Fibroblast of pulmonary artery (primary cell): Measurements from ENCODE around the gene ACTR3C.
A peak's percentile ranks its signal among the peaks of the same experiment; 100 is the strongest.
"Not testable (repeated sequence)": the region's sequence is repeated elsewhere in the genome, so short reads cannot be mapped to it uniquely, and the experiment has no call there.

Experiments used
- DNase-seq: peaks from one replicate; pipeline ENCODE4 v3.0.0-alpha.2; 2010; ENCODE audit warnings: low read depth
- H3K4me3 ChIP-seq: replicated peaks from 2 replicates; pipeline ENCODE4 v1.5.1; 2011; ENCODE audit warnings: low read depth, mild to moderate bottlenecking, control low read depth, low read length, moderate library complexity
- TF ChIP-seq, protein P1 (sequence below): IDR thresholded peaks from 2 replicates; pipeline ENCODE4 v1.5.1; 2011; ENCODE audit warnings: mild to moderate bottlenecking, control low read depth, low read length, inconsistent platforms; ENCODE audit errors: missing control alignments

Gene ACTR3C

DNA sequence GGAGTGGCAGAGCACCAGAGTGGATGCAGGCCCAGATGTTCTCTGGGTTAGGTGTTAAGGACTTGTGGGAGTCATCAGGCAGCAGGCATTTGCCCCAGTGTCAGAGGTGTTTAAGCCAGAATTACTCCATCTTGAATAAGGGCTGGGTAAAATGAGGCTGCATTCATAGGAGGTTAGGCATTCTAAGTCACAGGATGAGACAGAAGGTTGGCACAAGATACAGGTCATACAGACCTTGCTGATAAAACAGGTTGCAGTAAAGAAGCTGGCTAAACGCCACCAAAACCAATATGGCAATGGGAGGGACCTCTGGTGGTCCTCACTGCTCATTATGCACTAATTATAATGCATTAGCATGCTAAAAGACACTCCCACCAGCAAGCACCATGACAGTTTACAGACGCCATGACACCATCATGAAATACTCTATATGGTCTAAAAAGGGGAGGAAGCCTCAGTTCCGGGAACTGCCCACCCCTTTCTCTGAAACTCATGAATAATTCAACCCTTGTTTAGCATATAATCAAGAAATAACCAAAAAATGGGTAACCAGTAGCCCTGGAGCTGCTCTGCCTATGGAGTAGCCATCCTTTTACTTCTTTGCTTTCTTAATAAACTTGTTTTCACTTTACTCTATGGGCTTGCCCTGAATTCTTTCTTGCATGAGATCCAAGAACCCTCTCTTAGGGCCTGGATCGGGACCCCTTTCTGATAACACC, 1.1 kb downstream of the ACTR3C start:
- no peak overlapping the region for H3K4me3 ChIP-seq
- TF ChIP-seq, protein P1, sequence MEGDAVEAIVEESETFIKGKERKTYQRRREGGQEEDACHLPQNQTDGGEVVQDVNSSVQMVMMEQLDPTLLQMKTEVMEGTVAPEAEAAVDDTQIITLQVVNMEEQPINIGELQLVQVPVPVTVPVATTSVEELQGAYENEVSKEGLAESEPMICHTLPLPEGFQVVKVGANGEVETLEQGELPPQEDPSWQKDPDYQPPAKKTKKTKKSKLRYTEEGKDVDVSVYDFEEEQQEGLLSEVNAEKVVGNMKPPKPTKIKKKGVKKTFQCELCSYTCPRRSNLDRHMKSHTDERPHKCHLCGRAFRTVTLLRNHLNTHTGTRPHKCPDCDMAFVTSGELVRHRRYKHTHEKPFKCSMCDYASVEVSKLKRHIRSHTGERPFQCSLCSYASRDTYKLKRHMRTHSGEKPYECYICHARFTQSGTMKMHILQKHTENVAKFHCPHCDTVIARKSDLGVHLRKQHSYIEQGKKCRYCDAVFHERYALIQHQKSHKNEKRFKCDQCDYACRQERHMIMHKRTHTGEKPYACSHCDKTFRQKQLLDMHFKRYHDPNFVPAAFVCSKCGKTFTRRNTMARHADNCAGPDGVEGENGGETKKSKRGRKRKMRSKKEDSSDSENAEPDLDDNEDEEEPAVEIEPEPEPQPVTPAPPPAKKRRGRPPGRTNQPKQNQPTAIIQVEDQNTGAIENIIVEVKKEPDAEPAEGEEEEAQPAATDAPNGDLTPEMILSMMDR = no peak
- DNase-seq = no peak

DNA sequence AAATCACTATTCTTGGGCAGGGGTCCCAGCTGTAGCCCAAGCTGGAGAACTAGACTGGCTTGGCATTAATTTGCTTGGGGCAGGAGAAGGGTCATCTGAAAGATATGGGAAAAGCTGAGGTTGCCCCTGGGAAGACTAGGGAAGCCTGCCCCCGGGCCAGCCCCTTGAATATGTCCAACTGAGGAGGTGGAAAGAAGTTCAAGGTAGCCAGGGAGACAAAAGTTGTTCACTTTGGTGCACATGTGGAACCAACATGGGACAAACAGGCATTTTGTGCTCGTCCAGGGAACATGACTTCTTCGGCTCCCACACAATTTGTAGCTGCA, 1.6 kb downstream of the ACTR3C start:
- TF ChIP-seq, protein P1 = no peak
- no peak overlapping the region for H3K4me3 ChIP-seq
- no peak for DNase-seq

DNA sequence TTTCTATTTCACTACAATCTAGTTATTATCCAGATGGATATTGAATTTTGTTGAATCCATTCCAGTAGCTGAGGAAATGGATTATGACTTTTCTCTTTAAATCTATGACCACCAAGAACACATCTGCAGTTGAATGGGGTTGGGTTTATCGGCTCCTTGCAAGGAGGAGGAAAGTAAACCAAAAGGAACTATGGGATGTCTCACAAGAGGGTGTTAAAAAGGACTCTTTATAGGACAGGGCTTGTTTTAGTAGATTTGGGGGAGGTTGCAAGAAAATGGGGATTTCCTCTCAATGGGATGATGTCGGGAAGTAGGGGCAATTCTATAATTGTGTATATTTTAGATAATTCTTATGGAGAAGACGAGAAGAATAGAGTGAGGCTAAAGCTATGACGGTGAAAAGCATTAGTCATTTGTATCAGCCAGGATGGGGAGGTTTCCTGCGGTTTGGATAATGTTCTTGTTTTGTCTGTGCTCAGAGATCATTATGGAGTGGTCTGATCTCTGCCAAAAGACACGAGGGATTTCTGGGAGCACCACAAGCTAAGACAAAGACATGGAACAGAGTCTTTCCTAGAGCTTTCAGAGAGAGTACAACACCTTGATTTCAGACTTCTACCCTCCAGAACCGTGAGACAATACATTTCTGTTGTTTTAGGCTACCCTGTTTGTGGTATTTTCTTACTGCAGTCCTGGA, 5.4 kb downstream of the ACTR3C start:
- peak; percentile 95 for DNase-seq

DNA sequence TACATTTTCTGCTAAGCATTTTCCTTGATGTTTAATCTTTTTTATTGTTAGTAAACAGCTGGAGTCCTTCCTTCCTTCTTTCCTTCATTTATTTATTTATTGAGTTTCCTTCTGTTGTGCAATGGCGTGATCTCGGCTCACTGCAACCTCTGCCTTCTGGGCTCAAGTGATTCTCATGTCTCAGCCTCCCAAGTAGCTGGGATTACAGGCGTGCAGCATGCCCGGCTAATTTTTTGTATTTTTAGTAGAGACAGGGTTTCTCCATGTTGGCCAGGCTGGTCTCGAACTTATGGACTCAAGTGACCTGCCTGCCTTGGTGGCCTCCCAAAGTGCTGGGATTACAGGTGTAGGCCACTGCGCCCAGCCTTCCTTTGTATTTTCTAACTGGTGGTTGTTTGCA, 6.4 kb downstream of the ACTR3C start:
- H3K4me3 ChIP-seq, DNase-seq: not testable (repeated sequence)

More for the DNA sequence above, 5.4 kb downstream of the ACTR3C start:
- no peak overlapping the region for H3K4me3 ChIP-seq
- TF ChIP-seq, protein P1 = no peak

DNA sequence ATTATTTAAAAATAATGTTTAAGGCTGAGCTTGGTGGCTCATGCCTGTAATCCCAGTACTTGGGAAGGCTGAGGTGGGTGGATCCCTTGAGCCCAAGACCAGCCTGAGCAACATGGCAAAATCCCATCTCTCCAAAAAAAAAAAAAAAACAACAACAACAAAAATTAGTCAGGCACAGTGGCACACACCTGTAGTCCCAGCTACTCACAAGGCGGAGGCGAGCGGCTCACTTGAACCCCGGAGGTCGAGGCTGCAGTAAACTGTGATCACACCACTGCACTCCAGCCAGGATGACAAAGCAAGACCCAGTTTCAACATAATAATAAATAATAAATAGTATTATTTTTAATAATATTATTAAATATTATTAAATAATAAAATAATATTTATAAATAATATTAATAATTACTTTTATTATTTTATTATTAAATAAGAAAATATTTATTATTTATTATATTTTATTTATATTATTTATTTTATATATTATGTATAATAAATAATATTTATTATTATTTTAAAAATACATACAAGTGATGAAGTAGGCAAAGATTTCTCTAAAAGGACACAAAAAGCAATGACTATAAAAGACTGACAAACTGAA, 8.6 kb downstream of the ACTR3C start:
- no peak overlapping the region for H3K4me3 ChIP-seq
- no peak for DNase-seq
- TF ChIP-seq, protein P1 = no peak

DNA sequence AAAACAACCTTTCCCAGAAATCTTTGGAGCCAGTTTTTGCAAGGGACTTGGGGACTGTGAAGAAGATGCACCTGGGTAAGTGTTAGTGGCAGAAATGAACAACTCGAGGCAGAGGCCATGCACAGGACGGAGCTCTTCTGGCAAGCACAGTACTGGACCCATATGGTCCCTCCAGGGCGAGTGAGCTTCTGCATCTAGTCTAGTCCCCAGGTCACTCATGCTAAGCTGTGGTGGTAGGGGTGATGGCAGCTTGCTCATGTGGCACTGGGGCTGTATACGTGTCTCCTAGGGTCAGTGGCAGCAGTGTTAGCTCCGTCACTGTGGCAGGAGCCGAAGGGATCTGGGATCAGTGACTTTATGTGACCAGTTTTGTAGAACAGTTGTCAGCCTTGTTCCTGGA, 9.5 kb downstream of the ACTR3C start:
- TF ChIP-seq, protein P1 = no peak
- no peak overlapping the region for H3K4me3 ChIP-seq
- no peak for DNase-seq

DNA sequence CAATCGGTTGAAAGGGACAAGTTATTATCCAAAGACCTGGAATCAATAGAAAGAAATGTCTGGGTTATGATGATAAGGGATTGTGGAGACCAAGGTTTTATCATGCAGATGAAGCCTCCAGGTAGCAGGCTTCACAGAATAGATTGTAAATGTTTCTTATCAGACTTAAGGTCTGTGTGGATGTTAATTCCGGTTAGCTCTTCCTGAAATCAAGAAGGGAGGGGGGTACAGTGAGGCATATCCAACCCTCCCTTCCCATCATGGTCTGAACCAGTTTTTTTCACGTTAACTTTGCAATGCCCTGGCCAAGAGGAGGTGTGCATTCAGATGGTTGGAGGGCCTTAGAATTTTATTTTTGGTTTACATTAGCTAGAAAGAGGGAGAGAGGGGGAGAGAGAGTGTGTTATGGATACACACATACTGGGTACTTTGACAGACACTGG, 10.0 kb downstream of the ACTR3C start:
- DNase-seq = no peak
- TF ChIP-seq, protein P1 = no peak
- H3K4me3 ChIP-seq = no peak overlapping the region

DNA sequence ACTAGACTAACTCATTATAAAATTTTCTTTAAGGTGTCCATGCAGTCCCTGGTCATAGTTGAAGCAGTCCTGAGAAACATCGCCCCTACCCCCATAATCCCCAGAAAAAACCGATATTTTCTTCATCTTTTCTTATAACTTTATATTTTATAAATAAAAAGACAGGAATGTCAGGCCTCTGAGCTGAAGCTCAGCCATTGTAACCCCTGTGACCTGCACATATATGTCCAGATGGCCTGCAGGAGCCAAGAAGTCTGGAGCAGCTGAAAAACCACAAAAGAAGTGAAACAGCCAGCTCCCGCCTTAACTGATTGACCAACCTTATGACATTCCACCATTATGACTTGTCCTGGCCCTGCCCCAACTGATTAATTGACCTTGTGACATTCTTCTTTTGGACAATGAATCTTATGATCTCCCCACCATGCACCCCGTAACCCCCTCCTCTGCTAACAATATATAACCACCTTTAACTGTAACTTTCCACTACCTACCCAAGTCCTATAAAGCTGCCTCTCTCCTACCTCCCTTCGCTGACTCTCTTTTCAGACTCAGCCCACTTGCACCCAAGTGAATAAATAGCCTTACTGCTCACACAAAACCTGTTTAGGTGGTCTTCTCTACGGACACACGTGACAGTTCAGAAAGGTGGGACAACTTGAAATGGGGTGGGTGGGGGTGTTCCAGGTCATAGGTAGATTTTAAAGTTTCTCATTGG, 10.5 kb downstream of the ACTR3C start:
- peak; percentile 48 for DNase-seq
- not testable (repeated sequence) for H3K4me3 ChIP-seq
